ENCODE data around the gene CHAT. TPM values are rescaled to one million over a fixed set of nuclear protein-coding genes. Genes with fewer than 3 reads are reported as not detected.

Gene CHAT
- total RNA-seq, 1 experiment from 2014 or later, result not detected

DNA sequence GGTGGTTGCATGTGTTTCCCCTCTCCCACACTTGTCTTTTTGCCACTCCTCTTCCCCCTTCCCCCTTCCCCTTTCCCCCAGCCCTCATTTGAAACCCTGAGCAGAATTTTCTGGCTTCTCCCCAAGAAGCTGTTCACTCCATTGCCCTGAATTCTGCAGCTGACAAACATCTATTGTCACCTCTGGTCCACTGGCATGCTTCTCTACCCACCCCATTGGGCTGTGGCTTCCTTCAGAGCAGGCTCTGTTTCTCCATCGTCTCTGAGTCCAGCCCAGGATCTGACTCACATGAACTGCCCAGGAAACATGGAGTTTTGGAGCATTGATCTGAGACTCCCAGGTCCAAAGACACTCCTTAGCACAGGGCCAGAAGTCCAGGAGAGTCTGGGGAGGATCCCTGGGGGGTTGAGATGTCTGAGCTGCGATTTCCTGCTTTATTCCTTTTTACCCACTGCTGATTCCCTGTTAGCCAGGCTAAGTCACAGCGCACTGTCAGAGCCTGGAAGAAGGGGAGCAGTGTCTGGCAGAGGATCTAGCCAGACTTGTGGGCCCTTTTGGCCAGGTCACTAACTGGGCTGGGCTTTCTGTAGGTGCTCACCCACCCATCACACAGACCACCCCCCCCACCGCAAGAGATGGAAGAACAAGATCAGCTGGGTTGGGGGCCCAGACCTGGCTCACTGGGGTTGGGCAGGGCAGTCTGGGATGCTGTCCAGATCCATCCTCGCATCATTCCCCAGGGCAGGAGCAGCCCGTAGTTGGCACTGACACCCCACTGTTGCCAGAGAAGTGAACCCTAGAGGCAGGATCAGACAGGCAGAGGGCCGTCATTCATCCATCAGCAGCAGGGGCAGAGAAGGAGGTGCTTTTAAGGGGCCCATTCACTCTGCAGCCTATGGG, 3.5 kb downstream of the CHAT start:
- Histone ChIP-seq H3K4me3 (ENCODE audit: low read depth in 2 of 2, low read length in 2 of 2) (no peak overlapping the region), H3K36me3 (ENCODE audit: control insufficient read depth, insufficient read depth, low read length) (no peaks in the 10 kb centered on the region), H3K27me3 (ENCODE audit: control insufficient read depth, insufficient read depth, low read length) (peaks cover 21% of the 10 kb centered on the region; the same call in 1 of the 2 replicates), H3K9me3 (ENCODE audit: control insufficient read depth, insufficient read depth, low read depth, low read length) (no peaks in the 10 kb centered on the region), H3K4me1 (ENCODE audit: control insufficient read depth, insufficient read depth, low read length) (no peaks in the 10 kb centered on the region), H3K27ac (ENCODE audit: low read length) (no peak overlapping the region)
- BruUV-seq (replicated peaks), result no TSS peak
- POLR2A ChIA-PET, result no interaction called here
- intact Hi-C loops (cut with micrococcal nuclease; ENCODE audit: unreplicated experiment), result no loop called here
- ATAC-seq (no peak), DNase-seq (ENCODE audit: low read depth, low spot score) (no peak)
- TF ChIP-seq POLR2AphosphoS5 (IDR thresholded peaks at IDR 0.05; ENCODE audit: low read depth, low read length), result no peak
- TF ChIP-seq TCF7L2 (IDR thresholded peaks at IDR 0.05; ENCODE audit: low read depth, low read length), result no peak
- no peak for TF ChIP-seq SIN3A (IDR thresholded peaks at IDR 0.05; ENCODE audit: borderline replicate concordance, insufficient read depth, low read depth, low read length)
- TF ChIP-seq, protein P1, sequence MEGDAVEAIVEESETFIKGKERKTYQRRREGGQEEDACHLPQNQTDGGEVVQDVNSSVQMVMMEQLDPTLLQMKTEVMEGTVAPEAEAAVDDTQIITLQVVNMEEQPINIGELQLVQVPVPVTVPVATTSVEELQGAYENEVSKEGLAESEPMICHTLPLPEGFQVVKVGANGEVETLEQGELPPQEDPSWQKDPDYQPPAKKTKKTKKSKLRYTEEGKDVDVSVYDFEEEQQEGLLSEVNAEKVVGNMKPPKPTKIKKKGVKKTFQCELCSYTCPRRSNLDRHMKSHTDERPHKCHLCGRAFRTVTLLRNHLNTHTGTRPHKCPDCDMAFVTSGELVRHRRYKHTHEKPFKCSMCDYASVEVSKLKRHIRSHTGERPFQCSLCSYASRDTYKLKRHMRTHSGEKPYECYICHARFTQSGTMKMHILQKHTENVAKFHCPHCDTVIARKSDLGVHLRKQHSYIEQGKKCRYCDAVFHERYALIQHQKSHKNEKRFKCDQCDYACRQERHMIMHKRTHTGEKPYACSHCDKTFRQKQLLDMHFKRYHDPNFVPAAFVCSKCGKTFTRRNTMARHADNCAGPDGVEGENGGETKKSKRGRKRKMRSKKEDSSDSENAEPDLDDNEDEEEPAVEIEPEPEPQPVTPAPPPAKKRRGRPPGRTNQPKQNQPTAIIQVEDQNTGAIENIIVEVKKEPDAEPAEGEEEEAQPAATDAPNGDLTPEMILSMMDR (IDR thresholded peaks at IDR 0.05), result no peak
- TF ChIP-seq, protein P2, sequence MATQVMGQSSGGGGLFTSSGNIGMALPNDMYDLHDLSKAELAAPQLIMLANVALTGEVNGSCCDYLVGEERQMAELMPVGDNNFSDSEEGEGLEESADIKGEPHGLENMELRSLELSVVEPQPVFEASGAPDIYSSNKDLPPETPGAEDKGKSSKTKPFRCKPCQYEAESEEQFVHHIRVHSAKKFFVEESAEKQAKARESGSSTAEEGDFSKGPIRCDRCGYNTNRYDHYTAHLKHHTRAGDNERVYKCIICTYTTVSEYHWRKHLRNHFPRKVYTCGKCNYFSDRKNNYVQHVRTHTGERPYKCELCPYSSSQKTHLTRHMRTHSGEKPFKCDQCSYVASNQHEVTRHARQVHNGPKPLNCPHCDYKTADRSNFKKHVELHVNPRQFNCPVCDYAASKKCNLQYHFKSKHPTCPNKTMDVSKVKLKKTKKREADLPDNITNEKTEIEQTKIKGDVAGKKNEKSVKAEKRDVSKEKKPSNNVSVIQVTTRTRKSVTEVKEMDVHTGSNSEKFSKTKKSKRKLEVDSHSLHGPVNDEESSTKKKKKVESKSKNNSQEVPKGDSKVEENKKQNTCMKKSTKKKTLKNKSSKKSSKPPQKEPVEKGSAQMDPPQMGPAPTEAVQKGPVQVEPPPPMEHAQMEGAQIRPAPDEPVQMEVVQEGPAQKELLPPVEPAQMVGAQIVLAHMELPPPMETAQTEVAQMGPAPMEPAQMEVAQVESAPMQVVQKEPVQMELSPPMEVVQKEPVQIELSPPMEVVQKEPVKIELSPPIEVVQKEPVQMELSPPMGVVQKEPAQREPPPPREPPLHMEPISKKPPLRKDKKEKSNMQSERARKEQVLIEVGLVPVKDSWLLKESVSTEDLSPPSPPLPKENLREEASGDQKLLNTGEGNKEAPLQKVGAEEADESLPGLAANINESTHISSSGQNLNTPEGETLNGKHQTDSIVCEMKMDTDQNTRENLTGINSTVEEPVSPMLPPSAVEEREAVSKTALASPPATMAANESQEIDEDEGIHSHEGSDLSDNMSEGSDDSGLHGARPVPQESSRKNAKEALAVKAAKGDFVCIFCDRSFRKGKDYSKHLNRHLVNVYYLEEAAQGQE (IDR thresholded peaks at IDR 0.05; ENCODE audit: insufficient read depth in 1 of 2, low read depth in 2 of 2, low read length in 1 of 2), result no peak
- in situ Hi-C loops (cut with HindIII; ENCODE audit: low pct_unique_long_range_greater_than_20kb, low sequenced_read_pairs), result no loop called here
- CTCF ChIA-PET, result interaction anchor here (0.6 kb wide), 1 partner anchor 303 kb away, joined by 3 read pairs; no protein-coding TSS in a partner anchor

DNA sequence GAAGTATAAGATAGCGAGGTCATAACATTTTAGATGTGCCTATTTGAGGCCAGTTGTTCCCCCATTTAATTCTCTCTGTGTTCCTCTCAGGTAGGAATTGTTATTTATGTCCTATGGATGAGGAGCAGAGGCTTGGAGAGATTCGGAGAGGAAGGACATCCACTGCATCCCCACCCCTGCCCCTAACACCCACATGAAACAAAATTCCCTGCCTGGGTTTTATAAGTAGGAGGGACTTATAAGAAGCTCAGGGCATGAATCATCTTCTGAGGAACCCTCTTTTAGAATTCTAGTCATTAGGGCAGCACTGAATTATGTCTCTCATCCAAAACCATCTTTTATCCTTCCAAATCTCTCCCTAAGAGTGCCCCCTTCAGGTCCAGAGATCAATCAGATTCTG, 5.0 kb downstream of the CHAT start:
- no peak overlapping the region for H3K27ac ChIP-seq (ENCODE audit: low read length)
- POLR2A ChIA-PET, result no interaction called here
- no peak for TF ChIP-seq POLR2AphosphoS5 (IDR thresholded peaks at IDR 0.05; ENCODE audit: low read depth, low read length)
- TF ChIP-seq, protein P2 (IDR thresholded peaks at IDR 0.05; ENCODE audit: insufficient read depth in 1 of 2, low read depth in 2 of 2, low read length in 1 of 2), result no peak
- no peak overlapping the region for H3K4me3 ChIP-seq (ENCODE audit: low read depth in 2 of 2, low read length in 2 of 2)
- no peaks in the 10 kb centered on the region for H3K36me3 ChIP-seq (ENCODE audit: control insufficient read depth, insufficient read depth, low read length)
- DNase-seq (ENCODE audit: low read depth, low spot score), result no peak
- H3K27me3 ChIP-seq (ENCODE audit: control insufficient read depth, insufficient read depth, low read length), result peaks cover 11% of the 10 kb centered on the region; the same call in 1 of the 2 replicates
- no peaks in the 10 kb centered on the region for H3K4me1 ChIP-seq (ENCODE audit: control insufficient read depth, insufficient read depth, low read length)
- CTCF ChIA-PET, result no interaction called here
- intact Hi-C loops (cut with micrococcal nuclease; ENCODE audit: unreplicated experiment), result no loop called here
- BruUV-seq (replicated peaks), result no TSS peak
- in situ Hi-C loops (cut with HindIII; ENCODE audit: low pct_unique_long_range_greater_than_20kb, low sequenced_read_pairs), result no loop called here
- H3K9me3 ChIP-seq (ENCODE audit: control insufficient read depth, insufficient read depth, low read depth, low read length), result no peaks in the 10 kb centered on the region
- no peak for ATAC-seq

Measured in Panc1 (cell line).